ENCODE results near the gene ETV6.

DNA sequence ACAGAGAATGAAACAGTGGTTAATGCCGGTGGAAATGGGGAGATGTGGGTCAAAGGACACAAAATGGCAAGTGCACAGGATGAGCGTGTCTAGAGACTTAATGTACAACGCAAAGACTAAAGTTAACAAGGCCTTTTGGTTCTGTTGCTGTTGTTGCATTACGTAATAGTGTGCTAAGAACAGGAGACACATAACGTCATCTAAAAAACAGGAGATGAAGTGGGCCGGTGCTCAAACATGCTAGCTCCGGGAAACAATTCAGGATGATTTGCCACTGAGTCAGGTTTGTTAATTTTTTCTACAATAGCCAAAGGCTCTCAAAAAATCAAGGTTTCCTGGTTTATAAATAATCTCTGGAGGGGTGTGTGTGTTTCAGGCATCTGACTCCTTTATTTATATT, 55.5 kb downstream of the ETV6 start:
- TF ChIP-seq, protein P1, sequence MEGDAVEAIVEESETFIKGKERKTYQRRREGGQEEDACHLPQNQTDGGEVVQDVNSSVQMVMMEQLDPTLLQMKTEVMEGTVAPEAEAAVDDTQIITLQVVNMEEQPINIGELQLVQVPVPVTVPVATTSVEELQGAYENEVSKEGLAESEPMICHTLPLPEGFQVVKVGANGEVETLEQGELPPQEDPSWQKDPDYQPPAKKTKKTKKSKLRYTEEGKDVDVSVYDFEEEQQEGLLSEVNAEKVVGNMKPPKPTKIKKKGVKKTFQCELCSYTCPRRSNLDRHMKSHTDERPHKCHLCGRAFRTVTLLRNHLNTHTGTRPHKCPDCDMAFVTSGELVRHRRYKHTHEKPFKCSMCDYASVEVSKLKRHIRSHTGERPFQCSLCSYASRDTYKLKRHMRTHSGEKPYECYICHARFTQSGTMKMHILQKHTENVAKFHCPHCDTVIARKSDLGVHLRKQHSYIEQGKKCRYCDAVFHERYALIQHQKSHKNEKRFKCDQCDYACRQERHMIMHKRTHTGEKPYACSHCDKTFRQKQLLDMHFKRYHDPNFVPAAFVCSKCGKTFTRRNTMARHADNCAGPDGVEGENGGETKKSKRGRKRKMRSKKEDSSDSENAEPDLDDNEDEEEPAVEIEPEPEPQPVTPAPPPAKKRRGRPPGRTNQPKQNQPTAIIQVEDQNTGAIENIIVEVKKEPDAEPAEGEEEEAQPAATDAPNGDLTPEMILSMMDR (IDR thresholded peaks at IDR 0.05), result no peak
- no peak for TF ChIP-seq POLR2A (IDR thresholded peaks at IDR 0.05)
